ENCODE measurements around the gene WSCD2.

The WSCD2 gene

GRCh38 chr12:108123402-108123801, 5.7 kb upstream of the WSCD2 start:
- no peak overlapping the region for H3K4me3 ChIP-seq (ENCODE audit: low read length)
- no peak overlapping the region for H3K23ac ChIP-seq (ENCODE audit: low read length)
- no peak overlapping the region for H4K5ac ChIP-seq (ENCODE audit: low read length)
- H3K4ac ChIP-seq (ENCODE audit: low read depth, low read length), result no peak overlapping the region
- no peak overlapping the region for H3K27ac ChIP-seq (ENCODE audit: low read depth, low read length)
- H3K4me2 ChIP-seq (ENCODE audit: low read length), result no peak overlapping the region
- no peak overlapping the region for H2BK120ac ChIP-seq (ENCODE audit: low read depth, low read length)
- no peaks in the 10 kb centered on the region for H3K36me3 ChIP-seq (ENCODE audit: control insufficient read depth, insufficient read depth, low read length)
- no peak overlapping the region for H3K56ac ChIP-seq (ENCODE audit: low read length)
- H3K27me3 ChIP-seq (ENCODE audit: insufficient read depth, low read length, poor library complexity), result no peaks in the 10 kb centered on the region
- H3K9ac ChIP-seq (ENCODE audit: low read length), result no peak overlapping the region
- no peak overlapping the region for H2BK15ac ChIP-seq (replicated peaks; ENCODE audit: low read depth)
- DNase-seq, result no peak
- no peaks in the 10 kb centered on the region for H3K79me2 ChIP-seq (ENCODE audit: control insufficient read depth, insufficient read depth, low read length)
- H3K79me1 ChIP-seq (ENCODE audit: low read length), result no peaks in the 10 kb centered on the region
- no peak overlapping the region for H4K8ac ChIP-seq (ENCODE audit: low read depth, low read length)
- WGBS (ENCODE audit: extremely low coverage, insufficient coverage, low lambda C conversion rate), result no CpG with 5 or more reads among the region's 6 CpGs
- no peak overlapping the region for H2AK5ac ChIP-seq (ENCODE audit: low read length)
- no peak overlapping the region for H3K18ac ChIP-seq (ENCODE audit: low read length)
- H2BK5ac ChIP-seq (ENCODE audit: low read length), result no peak overlapping the region
- H3K4me1 ChIP-seq (ENCODE audit: control insufficient read depth, low read depth, low read length), result no peaks in the 10 kb centered on the region

GRCh38 chr12:108125073-108125472, 4.0 kb upstream of the WSCD2 start:
- no peak overlapping the region for H3K27ac ChIP-seq (ENCODE audit: low read depth, low read length)
- H3K79me1 ChIP-seq (ENCODE audit: low read length), result no peaks in the 10 kb centered on the region
- H4K5ac ChIP-seq (ENCODE audit: low read length), result no peak overlapping the region
- H3K4ac ChIP-seq (ENCODE audit: low read depth, low read length), result no peak overlapping the region
- no peak overlapping the region for H3K4me3 ChIP-seq (ENCODE audit: low read length)
- H3K27me3 ChIP-seq (ENCODE audit: insufficient read depth, low read length, poor library complexity), result no peaks in the 10 kb centered on the region
- WGBS (ENCODE audit: extremely low coverage, insufficient coverage, low lambda C conversion rate), result no CpG with 5 or more reads among the region's 4 CpGs
- H2BK5ac ChIP-seq (ENCODE audit: low read length), result no peak overlapping the region
- no peak overlapping the region for H4K8ac ChIP-seq (ENCODE audit: low read depth, low read length)
- no peak overlapping the region for H3K56ac ChIP-seq (ENCODE audit: low read length)
- no peak overlapping the region for H3K18ac ChIP-seq (ENCODE audit: low read length)
- H2BK15ac ChIP-seq (replicated peaks; ENCODE audit: low read depth), result no peak overlapping the region
- no peak overlapping the region for H2AK5ac ChIP-seq (ENCODE audit: low read length)
- no peak overlapping the region for H3K23ac ChIP-seq (ENCODE audit: low read length)
- DNase-seq, result no peak
- H3K79me2 ChIP-seq (ENCODE audit: control insufficient read depth, insufficient read depth, low read length), result no peaks in the 10 kb centered on the region
- no peak overlapping the region for H3K9ac ChIP-seq (ENCODE audit: low read length)
- H2BK120ac ChIP-seq (ENCODE audit: low read depth, low read length), result no peak overlapping the region
- no peaks in the 10 kb centered on the region for H3K36me3 ChIP-seq (ENCODE audit: control insufficient read depth, insufficient read depth, low read length)
- H3K4me2 ChIP-seq (ENCODE audit: low read length), result no peak overlapping the region
- H3K4me1 ChIP-seq (ENCODE audit: control insufficient read depth, low read depth, low read length), result no peaks in the 10 kb centered on the region

- Histone ChIP-seq H3K36me3 (ENCODE audit: control insufficient read depth, insufficient read depth, low read length) (no peaks in the 10 kb centered on the region), H3K56ac (ENCODE audit: low read length) (no peak overlapping the region), H3K4me1 (ENCODE audit: control insufficient read depth, low read depth, low read length) (no peaks in the 10 kb centered on the region), H3K18ac (ENCODE audit: low read length) (no peak overlapping the region), H4K5ac (ENCODE audit: low read length) (no peak overlapping the region), H3K4me3 (ENCODE audit: low read length) (no peak overlapping the region), H2AK5ac (ENCODE audit: low read length) (no peak overlapping the region), H3K79me1 (ENCODE audit: low read length) (no peaks in the 10 kb centered on the region), H3K4ac (ENCODE audit: low read depth, low read length) (no peak overlapping the region), H3K79me2 (ENCODE audit: control insufficient read depth, insufficient read depth, low read length) (no peaks in the 10 kb centered on the region), H2BK120ac (ENCODE audit: low read depth, low read length) (no peak overlapping the region), H4K8ac (ENCODE audit: low read depth, low read length) (no peak overlapping the region), H3K27me3 (ENCODE audit: insufficient read depth, low read length, poor library complexity) (no peaks in the 10 kb centered on the region), H3K4me2 (ENCODE audit: low read length) (no peak overlapping the region), H3K27ac (ENCODE audit: low read depth, low read length) (no peak overlapping the region), H3K23ac (ENCODE audit: low read length) (no peak overlapping the region), H2BK5ac (ENCODE audit: low read length) (no peak overlapping the region), H3K9ac (ENCODE audit: low read length) (no peak overlapping the region), H2BK15ac (replicated peaks; ENCODE audit: low read depth) (no peak overlapping the region)
- no peak for DNase-seq
- no CpG with 5 or more reads among the region's 1 CpG for WGBS (ENCODE audit: extremely low coverage, insufficient coverage, low lambda C conversion rate)
These were observed 2.9 kb upstream of the WSCD2 start for GRCh38 chr12:108126212-108126611.

GRCh38 chr12:108126990-108127501, 2.0 kb upstream of the WSCD2 start:
- Histone ChIP-seq H3K79me1 (ENCODE audit: low read length) (no peaks in the 10 kb centered on the region), H3K4me3 (ENCODE audit: low read length) (no peak overlapping the region), H3K27ac (ENCODE audit: low read depth, low read length) (no peak overlapping the region), H2BK120ac (ENCODE audit: low read depth, low read length) (no peak overlapping the region), H3K4me1 (ENCODE audit: control insufficient read depth, low read depth, low read length) (no peaks in the 10 kb centered on the region), H3K4ac (ENCODE audit: low read depth, low read length) (no peak overlapping the region), H3K23ac (ENCODE audit: low read length) (no peak overlapping the region), H3K18ac (ENCODE audit: low read length) (no peak overlapping the region), H3K9ac (ENCODE audit: low read length) (no peak overlapping the region), H4K5ac (ENCODE audit: low read length) (no peak overlapping the region), H2BK5ac (ENCODE audit: low read length) (no peak overlapping the region), H2AK5ac (ENCODE audit: low read length) (no peak overlapping the region), H4K8ac (ENCODE audit: low read depth, low read length) (no peak overlapping the region), H3K27me3 (ENCODE audit: insufficient read depth, low read length, poor library complexity) (no peaks in the 10 kb centered on the region), H3K56ac (ENCODE audit: low read length) (no peak overlapping the region), H3K4me2 (ENCODE audit: low read length) (no peak overlapping the region), H2BK15ac (replicated peaks; ENCODE audit: low read depth) (no peak overlapping the region), H3K79me2 (ENCODE audit: control insufficient read depth, insufficient read depth, low read length) (no peaks in the 10 kb centered on the region), H3K36me3 (ENCODE audit: control insufficient read depth, insufficient read depth, low read length) (no peaks in the 10 kb centered on the region)
- DNase-seq, result no peak
- no CpG with 5 or more reads among the region's 10 CpGs for WGBS (ENCODE audit: extremely low coverage, insufficient coverage, low lambda C conversion rate)

GRCh38 chr12:108127654-108128053, 1.4 kb upstream of the WSCD2 start:
- no peak overlapping the region for H3K27ac ChIP-seq (ENCODE audit: low read depth, low read length)
- H3K79me2 ChIP-seq (ENCODE audit: control insufficient read depth, insufficient read depth, low read length), result no peaks in the 10 kb centered on the region
- no peak overlapping the region for H2BK5ac ChIP-seq (ENCODE audit: low read length)
- H3K27me3 ChIP-seq (ENCODE audit: insufficient read depth, low read length, poor library complexity), result no peaks in the 10 kb centered on the region
- no peak overlapping the region for H3K9ac ChIP-seq (ENCODE audit: low read length)
- no CpG with 5 or more reads among the region's 3 CpGs for WGBS (ENCODE audit: extremely low coverage, insufficient coverage, low lambda C conversion rate)
- H3K56ac ChIP-seq (ENCODE audit: low read length), result no peak overlapping the region
- no peak for DNase-seq
- H2BK120ac ChIP-seq (ENCODE audit: low read depth, low read length), result no peak overlapping the region
- H4K5ac ChIP-seq (ENCODE audit: low read length), result no peak overlapping the region
- no peak overlapping the region for H3K4ac ChIP-seq (ENCODE audit: low read depth, low read length)
- no peak overlapping the region for H2BK15ac ChIP-seq (replicated peaks; ENCODE audit: low read depth)
- H3K4me2 ChIP-seq (ENCODE audit: low read length), result no peak overlapping the region
- H4K8ac ChIP-seq (ENCODE audit: low read depth, low read length), result no peak overlapping the region
- no peak overlapping the region for H2AK5ac ChIP-seq (ENCODE audit: low read length)
- H3K79me1 ChIP-seq (ENCODE audit: low read length), result no peaks in the 10 kb centered on the region
- H3K4me1 ChIP-seq (ENCODE audit: control insufficient read depth, low read depth, low read length), result no peaks in the 10 kb centered on the region
- no peak overlapping the region for H3K4me3 ChIP-seq (ENCODE audit: low read length)
- no peak overlapping the region for H3K23ac ChIP-seq (ENCODE audit: low read length)
- H3K36me3 ChIP-seq (ENCODE audit: control insufficient read depth, insufficient read depth, low read length), result no peaks in the 10 kb centered on the region
- no peak overlapping the region for H3K18ac ChIP-seq (ENCODE audit: low read length)

- H4K8ac ChIP-seq (ENCODE audit: low read depth, low read length), result no peak overlapping the region
- H3K18ac ChIP-seq (ENCODE audit: low read length), result no peak overlapping the region
- WGBS (ENCODE audit: extremely low coverage, insufficient coverage, low lambda C conversion rate), result no CpG with 5 or more reads among the region's 10 CpGs
- DNase-seq, result no peak
- H2BK15ac ChIP-seq (replicated peaks; ENCODE audit: low read depth), result no peak overlapping the region
- H3K9ac ChIP-seq (ENCODE audit: low read length), result no peak overlapping the region
- H2BK5ac ChIP-seq (ENCODE audit: low read length), result no peak overlapping the region
- H3K56ac ChIP-seq (ENCODE audit: low read length), result no peak overlapping the region
- H3K4me3 ChIP-seq (ENCODE audit: low read length), result no peak overlapping the region
- no peaks in the 10 kb centered on the region for H3K36me3 ChIP-seq (ENCODE audit: control insufficient read depth, insufficient read depth, low read length)
- no peaks in the 10 kb centered on the region for H3K79me1 ChIP-seq (ENCODE audit: low read length)
- no peak overlapping the region for H3K23ac ChIP-seq (ENCODE audit: low read length)
- H3K4ac ChIP-seq (ENCODE audit: low read depth, low read length), result no peak overlapping the region
- H2BK120ac ChIP-seq (ENCODE audit: low read depth, low read length), result no peak overlapping the region
- H3K4me2 ChIP-seq (ENCODE audit: low read length), result no peak overlapping the region
- H3K27ac ChIP-seq (ENCODE audit: low read depth, low read length), result no peak overlapping the region
- no peak overlapping the region for H4K5ac ChIP-seq (ENCODE audit: low read length)
- no peak overlapping the region for H2AK5ac ChIP-seq (ENCODE audit: low read length)
- H3K79me2 ChIP-seq (ENCODE audit: control insufficient read depth, insufficient read depth, low read length), result no peaks in the 10 kb centered on the region
- no peaks in the 10 kb centered on the region for H3K27me3 ChIP-seq (ENCODE audit: insufficient read depth, low read length, poor library complexity)
- H3K4me1 ChIP-seq (ENCODE audit: control insufficient read depth, low read depth, low read length), result no peaks in the 10 kb centered on the region
These were observed 669 bp upstream of the WSCD2 start for GRCh38 chr12:108128221-108129016.

Measured in mesendoderm (in vitro differentiated cells).